Fibroblast of gingiva (primary cell): ENCODE measurements around the gene MGMT.

Experiments used
- DNase-seq: peaks from one replicate; pipeline ENCODE4 v3.0.0-alpha.2; 2011; ENCODE audit warnings: low read depth

The MGMT gene

GRCh38 chr10:129690248-129691070, 223.4 kb downstream of the MGMT start:
- no peak for DNase-seq

GRCh38 chr10:129692695-129693094, 225.7 kb downstream of the MGMT start:
- no peak for DNase-seq

GRCh38 chr10:129693382-129693781, 226.3 kb downstream of the MGMT start:
- no peak for DNase-seq

GRCh38 chr10:129694184-129694583, 227.1 kb downstream of the MGMT start:
- no peak for DNase-seq

GRCh38 chr10:129694691-129695243, 227.7 kb downstream of the MGMT start:
- peak; percentile 13 for DNase-seq

- DNase-seq = no peak
Measured at GRCh38 chr10:129695671-129696070, 228.6 kb downstream of the MGMT start.

GRCh38 chr10:129696636-129697035, 229.6 kb downstream of the MGMT start:
- DNase-seq = no peak

- no peak for DNase-seq
Measured at GRCh38 chr10:129697463-129698247, 230.6 kb downstream of the MGMT start.

- no peak for DNase-seq
Measured at GRCh38 chr10:129699722-129700340, 232.8 kb downstream of the MGMT start.

GRCh38 chr10:129702605-129703004, 235.6 kb downstream of the MGMT start:
- no peak for DNase-seq

GRCh38 chr10:129703287-129704137, 236.5 kb downstream of the MGMT start:
- DNase-seq = no peak

GRCh38 chr10:129704225-129704624, 237.2 kb downstream of the MGMT start:
- DNase-seq = no peak

GRCh38 chr10:129704786-129705525, 237.9 kb downstream of the MGMT start:
- DNase-seq = no peak

- DNase-seq = no peak
Measured at GRCh38 chr10:129705676-129706075, 238.6 kb downstream of the MGMT start.

- no peak for DNase-seq
Measured at GRCh38 chr10:129706081-129706480, 239.0 kb downstream of the MGMT start.

GRCh38 chr10:129706523-129706922, 239.5 kb downstream of the MGMT start:
- no peak for DNase-seq

- DNase-seq = no peak
Measured at GRCh38 chr10:129707406-129708388, 240.7 kb downstream of the MGMT start.

GRCh38 chr10:129709101-129709500, 242.1 kb downstream of the MGMT start:
- no peak for DNase-seq
